Activated naive CD8-positive, alpha-beta T cell treated with anti-CD3 and anti-CD28 coated beads, Interleukin-2, amount 10 ng/mL, durations not matched to agents 7 days and 5 days (primary cell): ENCODE data around the gene ROPN1B. TPM values are rescaled to one million over a fixed set of nuclear protein-coding genes. Genes with fewer than 3 reads are reported as not detected.

Experiments used
- ATAC-seq: fragments of 150-1000 bp; cut with Tn5 transposase; one replicate; pipeline ENCODE4 v1.10.0; 2021; ENCODE audit warnings: low read depth, moderate library complexity
- POLR2A ChIA-PET: fragments of 350-600 bp; sonication (Branson Sonifier 250); formaldehyde crosslinking; loops from one replicate; lab custom pipeline; 2021; ENCODE audit warnings: antibody characterized with exemption; lab: Charles Lee
- DNase-seq: peaks from one replicate; pipeline ENCODE4 v3.0.0; 2021
- H3K27ac Mint-ChIP-seq: one replicate; pipeline ENCODE4 v1.8.0; 2022; ENCODE audit warnings: mild to moderate bottlenecking, mixed read lengths
- H3K27me3 Mint-ChIP-seq: one replicate; pipeline ENCODE4 v1.8.0; 2022; ENCODE audit warnings: mild to moderate bottlenecking, moderate library complexity, mixed read lengths
- H3K36me3 Mint-ChIP-seq: one replicate; pipeline ENCODE4 v1.8.0; 2021; ENCODE audit warnings: mild to moderate bottlenecking, mixed read lengths
- H3K4me1 Mint-ChIP-seq: one replicate; pipeline ENCODE4 v1.8.0; 2021; ENCODE audit warnings: mixed read lengths
- H3K4me3 Mint-ChIP-seq: one replicate; pipeline ENCODE4 v1.8.0; 2022; ENCODE audit warnings: mild to moderate bottlenecking, moderate library complexity, mixed read lengths
- H3K9me3 Mint-ChIP-seq: one replicate; pipeline ENCODE4 v1.8.0; 2021; ENCODE audit warnings: mixed read lengths
- total RNA-seq, 2 experiments: library from RNA; stranded (reverse); gene quantifications; one replicate each; pipeline ENCODE4 v1.2.3, GENCODE V29; 2021

Gene ROPN1B
- total RNA-seq, 2 experiments from 2014 or later: not detected

GRCh38 chr3:126003447-126004190 is 34.6 kb downstream of the ROPN1B start:
- DNase-seq (no peak), ATAC-seq (no peak)
- Mint-ChIP-seq H3K27ac (no peak overlapping the region), H3K36me3 (peaks cover 13% of the 10 kb centered on the region), H3K9me3 (peaks cover 9% of the 10 kb centered on the region), H3K27me3 (peaks cover 12% of the 10 kb centered on the region), H3K4me1 (no peaks in the 10 kb centered on the region), H3K4me3 (no peak overlapping the region)
- POLR2A ChIA-PET: no interaction called here

GRCh38 chr3:126004217-126004616 is 35.2 kb downstream of the ROPN1B start:
- Mint-ChIP-seq H3K4me3 (no peak overlapping the region), H3K4me1 (no peaks in the 10 kb centered on the region), H3K27ac (no peak overlapping the region), H3K27me3 (peaks cover 8% of the 10 kb centered on the region), H3K36me3 (peaks cover 13% of the 10 kb centered on the region), H3K9me3 (peaks cover 5% of the 10 kb centered on the region)
- ATAC-seq: no peak
- POLR2A ChIA-PET: no interaction called here
- DNase-seq: no peak

- POLR2A ChIA-PET: no interaction called here
Measured at GRCh38 chr3:126004692-126005091, 35.7 kb downstream of the ROPN1B start.

GRCh38 chr3:126005951-126006350 is 37.0 kb downstream of the ROPN1B start:
- POLR2A ChIA-PET: no interaction called here

More at GRCh38 chr3:126004692-126005091, 35.7 kb downstream of the ROPN1B start:
- Mint-ChIP-seq H3K27ac (no peak overlapping the region), H3K4me3 (no peak overlapping the region), H3K36me3 (peaks cover 13% of the 10 kb centered on the region), H3K27me3 (peaks cover 4% of the 10 kb centered on the region), H3K4me1 (no peaks in the 10 kb centered on the region), H3K9me3 (peaks cover 5% of the 10 kb centered on the region)
- ATAC-seq: no peak
- DNase-seq: no peak

GRCh38 chr3:126008219-126008618 is 39.2 kb downstream of the ROPN1B start:
- H3K9me3 Mint-ChIP-seq: no peaks in the 10 kb centered on the region
- H3K4me1 Mint-ChIP-seq: peaks cover 2% of the 10 kb centered on the region
- no peaks in the 10 kb centered on the region for H3K27me3 Mint-ChIP-seq
- DNase-seq (no peak), ATAC-seq (no peak)
- H3K4me3 Mint-ChIP-seq: no peak overlapping the region
- POLR2A ChIA-PET: no interaction called here
- peak overlapping the region; percentile 4 for H3K27ac Mint-ChIP-seq
- peaks cover 28% of the 10 kb centered on the region for H3K36me3 Mint-ChIP-seq

More at GRCh38 chr3:126005951-126006350, 37.0 kb downstream of the ROPN1B start:
- Mint-ChIP-seq H3K27ac (no peak overlapping the region), H3K4me1 (no peaks in the 10 kb centered on the region), H3K36me3 (peaks cover 17% of the 10 kb centered on the region), H3K27me3 (no peaks in the 10 kb centered on the region), H3K9me3 (peaks cover 4% of the 10 kb centered on the region), H3K4me3 (no peak overlapping the region)
- no peak for DNase-seq
- ATAC-seq: no peak

- POLR2A ChIA-PET: no interaction called here
- no peak for DNase-seq
- H3K27me3 Mint-ChIP-seq: no peaks in the 10 kb centered on the region
- H3K9me3 Mint-ChIP-seq: no peaks in the 10 kb centered on the region
- H3K4me1 Mint-ChIP-seq: peaks cover 2% of the 10 kb centered on the region
- ATAC-seq: no peak
- peak overlapping the region; percentile 13 for H3K27ac Mint-ChIP-seq
- peaks cover 27% of the 10 kb centered on the region for H3K36me3 Mint-ChIP-seq
- H3K4me3 Mint-ChIP-seq: no peak overlapping the region
Measured at GRCh38 chr3:126009181-126009580, 40.2 kb downstream of the ROPN1B start.

GRCh38 chr3:126013751-126014156 is 44.8 kb downstream of the ROPN1B start:
- H3K27ac Mint-ChIP-seq: no peak overlapping the region
- peaks cover 2% of the 10 kb centered on the region for H3K4me1 Mint-ChIP-seq
- DNase-seq: no peak
- POLR2A ChIA-PET: no interaction called here
- H3K4me3 Mint-ChIP-seq: no peak overlapping the region
- no peak for ATAC-seq
- H3K36me3 Mint-ChIP-seq: peaks cover 15% of the 10 kb centered on the region
- H3K9me3 Mint-ChIP-seq: no peaks in the 10 kb centered on the region
- no peaks in the 10 kb centered on the region for H3K27me3 Mint-ChIP-seq

- POLR2A ChIA-PET: no interaction called here
- Mint-ChIP-seq H3K4me1 (peaks cover 2% of the 10 kb centered on the region), H3K27ac (no peak overlapping the region), H3K27me3 (no peaks in the 10 kb centered on the region), H3K36me3 (peaks cover 15% of the 10 kb centered on the region), H3K4me3 (no peak overlapping the region), H3K9me3 (no peaks in the 10 kb centered on the region)
- ATAC-seq (no peak), DNase-seq (no peak)
Measured at GRCh38 chr3:126014252-126014651, 45.3 kb downstream of the ROPN1B start.

GRCh38 chr3:126015075-126015474 is 46.1 kb downstream of the ROPN1B start:
- Mint-ChIP-seq H3K4me1 (peaks cover 2% of the 10 kb centered on the region), H3K27me3 (no peaks in the 10 kb centered on the region), H3K4me3 (no peak overlapping the region), H3K27ac (no peak overlapping the region), H3K9me3 (no peaks in the 10 kb centered on the region), H3K36me3 (peaks cover 15% of the 10 kb centered on the region)
- POLR2A ChIA-PET: no interaction called here
- DNase-seq: no peak
- no peak for ATAC-seq

GRCh38 chr3:126016616-126017015 is 47.6 kb downstream of the ROPN1B start:
- no peaks in the 10 kb centered on the region for H3K27me3 Mint-ChIP-seq
- no peak overlapping the region for H3K4me3 Mint-ChIP-seq
- ATAC-seq: no peak
- peaks cover 6% of the 10 kb centered on the region for H3K36me3 Mint-ChIP-seq
- POLR2A ChIA-PET: no interaction called here
- DNase-seq: no peak
- H3K27ac Mint-ChIP-seq: no peak overlapping the region
- no peaks in the 10 kb centered on the region for H3K9me3 Mint-ChIP-seq
- H3K4me1 Mint-ChIP-seq: peaks cover 2% of the 10 kb centered on the region

- no peaks in the 10 kb centered on the region for H3K27me3 Mint-ChIP-seq
- H3K9me3 Mint-ChIP-seq: no peaks in the 10 kb centered on the region
- peaks cover 2% of the 10 kb centered on the region for H3K4me1 Mint-ChIP-seq
- ATAC-seq: no peak
- DNase-seq: no peak
- peaks cover 1% of the 10 kb centered on the region for H3K36me3 Mint-ChIP-seq
- H3K27ac Mint-ChIP-seq: no peak overlapping the region
- no peak overlapping the region for H3K4me3 Mint-ChIP-seq
- POLR2A ChIA-PET: no interaction called here
Measured at GRCh38 chr3:126017362-126017761, 48.4 kb downstream of the ROPN1B start.

GRCh38 chr3:126018545-126018944 is 49.6 kb downstream of the ROPN1B start:
- H3K27ac Mint-ChIP-seq: no peak overlapping the region
- no peaks in the 10 kb centered on the region for H3K9me3 Mint-ChIP-seq
- POLR2A ChIA-PET: no interaction called here
- H3K36me3 Mint-ChIP-seq: no peaks in the 10 kb centered on the region
- ATAC-seq (no peak), DNase-seq (no peak)
- no peaks in the 10 kb centered on the region for H3K27me3 Mint-ChIP-seq
- H3K4me1 Mint-ChIP-seq: no peaks in the 10 kb centered on the region
- no peak overlapping the region for H3K4me3 Mint-ChIP-seq

GRCh38 chr3:126018995-126019394 is 50.0 kb downstream of the ROPN1B start:
- no peak for ATAC-seq
- Mint-ChIP-seq H3K36me3 (no peaks in the 10 kb centered on the region), H3K27me3 (no peaks in the 10 kb centered on the region), H3K4me1 (no peaks in the 10 kb centered on the region), H3K27ac (no peak overlapping the region), H3K9me3 (no peaks in the 10 kb centered on the region), H3K4me3 (no peak overlapping the region)
- POLR2A ChIA-PET: no interaction called here
- no peak for DNase-seq

- no peaks in the 10 kb centered on the region for H3K27me3 Mint-ChIP-seq
Measured at GRCh38 chr3:126019683-126020082, 50.7 kb downstream of the ROPN1B start.

More at GRCh38 chr3:126019683-126020082, 50.7 kb downstream of the ROPN1B start:
- no peak for ATAC-seq
- POLR2A ChIA-PET: no interaction called here
- Mint-ChIP-seq H3K27ac (no peak overlapping the region), H3K9me3 (no peaks in the 10 kb centered on the region), H3K36me3 (no peaks in the 10 kb centered on the region), H3K4me1 (no peaks in the 10 kb centered on the region), H3K4me3 (no peak overlapping the region)
- DNase-seq: no peak
